Measurements from ENCODE around the gene MRNIP.
"Not testable (repeated sequence)": the region's sequence is repeated elsewhere in the genome, so short reads cannot be mapped to it uniquely, and the experiment has no call there.

Gene MRNIP

GRCh38 chr5:179880066-179880650 lies 21.5 kb upstream of the MRNIP start:
- DNase-seq (ENCODE audit: insufficient read length, low spot score): no peak
- FAIRE-seq: no peak
- TF ChIP-seq POLR2A (IDR thresholded peaks at IDR 0.05; ENCODE audit: low read depth, low read length): no peak

GRCh38 chr5:179879690-179880010 lies 21.0 kb upstream of the MRNIP start:
- DNase-seq (ENCODE audit: insufficient read length, low spot score) (no peak), FAIRE-seq (no peak)
- TF ChIP-seq POLR2A (IDR thresholded peaks at IDR 0.05; ENCODE audit: low read depth, low read length): no peak

GRCh38 chr5:179879003-179879689 lies 20.5 kb upstream of the MRNIP start:
- TF ChIP-seq POLR2A (IDR thresholded peaks at IDR 0.05; ENCODE audit: low read depth, low read length): peak; percentile 18; the same call in 1 of the 2 replicates
- no peak for FAIRE-seq
- no peak for DNase-seq (ENCODE audit: insufficient read length, low spot score)

- DNase-seq (ENCODE audit: insufficient read length, low spot score): peak; percentile 92
- TF ChIP-seq POLR2A (IDR thresholded peaks at IDR 0.05; ENCODE audit: low read depth, low read length): no peak
- no peak for FAIRE-seq
Measured at GRCh38 chr5:179878222-179879002, 19.8 kb upstream of the MRNIP start.

DNA sequence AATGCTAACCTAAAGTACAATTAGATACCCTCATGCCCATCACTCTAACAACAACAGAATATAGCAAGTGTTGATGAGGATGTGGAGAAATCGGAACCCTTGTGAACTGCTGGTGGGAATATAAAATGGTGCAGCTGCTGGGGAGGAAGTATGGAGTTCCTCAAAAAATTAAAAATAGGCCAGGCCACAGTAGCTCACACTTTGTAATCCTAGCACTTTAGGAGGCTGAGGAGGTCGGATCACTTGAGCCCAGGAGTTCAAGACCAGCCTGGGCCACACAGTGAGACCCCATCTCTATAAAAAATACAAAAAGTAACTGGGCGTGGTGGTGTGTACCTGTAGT lies 18.0 kb upstream of the MRNIP start:
- FAIRE-seq (no peak), DNase-seq (ENCODE audit: insufficient read length, low spot score) (no peak)
- TF ChIP-seq POLR2A (IDR thresholded peaks at IDR 0.05; ENCODE audit: low read depth, low read length): no peak

DNA sequence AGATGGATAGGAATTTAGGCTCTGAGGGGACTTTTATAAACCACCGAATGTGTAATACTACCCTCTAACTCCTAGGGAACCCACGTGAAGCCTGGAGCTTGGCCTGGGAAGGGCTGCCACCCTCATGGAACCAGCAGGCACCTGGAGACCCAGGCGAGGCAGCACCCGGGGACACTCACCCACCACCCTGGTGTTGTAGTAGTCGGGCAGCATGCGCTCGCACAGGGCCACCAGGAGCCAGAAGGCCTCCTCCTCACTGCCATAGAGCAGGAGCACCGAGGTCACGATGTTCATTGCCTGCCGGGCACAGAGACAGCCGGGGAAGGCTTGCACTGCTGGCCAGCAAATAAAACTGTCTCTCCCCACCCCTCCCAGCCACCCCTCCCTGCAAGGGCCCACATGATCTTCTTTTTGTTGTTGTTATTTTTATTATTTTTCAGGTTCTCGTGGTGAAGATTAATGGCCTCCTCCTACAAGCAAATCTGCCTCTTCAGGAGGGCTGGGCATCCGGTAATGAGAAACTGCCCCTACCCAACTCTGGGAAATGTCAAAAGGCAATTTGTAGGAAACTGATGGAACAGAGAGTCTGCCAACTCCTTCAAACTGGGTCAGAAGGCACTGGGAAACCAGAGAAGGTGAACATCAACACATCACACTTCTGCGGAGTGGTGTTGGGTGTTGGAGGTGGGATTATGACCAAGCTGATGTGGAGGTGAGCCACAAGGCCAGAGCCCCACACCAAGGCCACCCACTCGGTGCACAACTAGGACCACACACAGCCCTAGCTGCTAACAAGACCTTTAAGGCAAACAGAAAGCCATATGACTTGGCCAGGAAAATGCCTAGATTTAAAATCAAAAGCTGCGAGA lies 17.4 kb upstream of the MRNIP start:
- TF ChIP-seq POLR2A (IDR thresholded peaks at IDR 0.05; ENCODE audit: low read depth, low read length): no peak
- DNase-seq (ENCODE audit: insufficient read length, low spot score): no peak
- no peak for FAIRE-seq

DNA sequence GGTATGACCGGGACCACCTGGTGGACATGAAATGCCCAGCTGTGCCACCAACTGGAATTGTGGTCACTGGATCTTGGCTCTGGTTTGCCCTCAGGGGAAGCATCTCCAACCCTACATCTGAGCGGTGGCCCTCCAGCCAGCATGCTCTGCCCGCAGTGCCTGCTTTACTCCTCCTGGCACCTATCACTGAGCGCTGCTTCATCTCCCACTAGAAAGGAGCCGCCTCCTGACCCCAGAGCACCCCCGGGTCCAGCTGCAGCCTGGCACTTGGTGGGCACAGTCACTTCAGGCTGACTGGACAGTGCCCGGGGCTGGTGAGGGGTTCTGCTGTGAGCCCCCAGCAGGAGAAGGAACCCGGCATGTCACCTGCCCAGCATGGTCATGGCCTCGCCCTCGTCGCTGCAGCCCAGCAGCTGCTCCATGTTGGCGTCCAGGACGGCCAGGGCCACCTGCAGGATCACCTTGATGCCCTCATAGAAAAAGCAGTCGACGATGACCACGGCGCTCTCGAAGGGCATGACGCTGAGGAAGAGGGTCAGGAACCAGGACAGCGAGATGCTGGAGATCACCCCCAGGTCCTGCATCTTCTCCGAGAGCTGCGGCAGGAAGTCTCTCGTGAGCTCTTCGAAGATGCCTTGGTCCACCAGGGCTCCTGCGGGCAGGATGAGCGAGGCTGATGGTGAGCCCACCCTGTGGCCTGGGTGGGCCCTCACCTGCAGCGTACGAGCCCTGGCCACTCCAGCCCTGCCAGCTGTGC lies 16.1 kb upstream of the MRNIP start:
- FAIRE-seq (no peak), DNase-seq (ENCODE audit: insufficient read length, low spot score) (no peak)
- no peak for TF ChIP-seq POLR2A (IDR thresholded peaks at IDR 0.05; ENCODE audit: low read depth, low read length)

DNA sequence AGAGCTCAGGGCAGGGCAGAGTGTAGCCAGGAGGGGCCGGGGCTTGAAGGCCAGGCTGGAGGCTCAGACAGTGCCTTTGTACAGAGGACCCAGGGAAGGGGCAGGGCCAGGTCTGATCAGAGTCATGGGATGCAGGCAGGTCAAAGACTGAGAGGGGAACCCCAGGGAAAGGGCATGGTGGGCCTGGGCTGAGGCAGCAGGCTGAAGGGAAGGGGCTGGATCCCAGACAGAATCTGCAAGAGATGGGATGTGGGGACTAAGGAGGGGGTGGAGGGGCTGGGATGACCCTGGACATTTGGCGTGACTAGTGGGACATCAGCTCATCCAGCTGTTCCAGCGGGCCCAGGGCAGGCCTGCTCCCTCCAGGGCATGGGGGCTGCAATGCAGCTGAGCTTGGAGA lies 15.5 kb upstream of the MRNIP start:
- TF ChIP-seq POLR2A (IDR thresholded peaks at IDR 0.05; ENCODE audit: low read depth, low read length): no peak
- FAIRE-seq (no peak), DNase-seq (ENCODE audit: insufficient read length, low spot score) (no peak)

- TF ChIP-seq POLR2A (IDR thresholded peaks at IDR 0.05; ENCODE audit: low read depth, low read length): no peak
- DNase-seq (ENCODE audit: insufficient read length, low spot score): no peak
- FAIRE-seq: no peak
Measured at GRCh38 chr5:179873588-179874110, 15.0 kb upstream of the MRNIP start.

DNA sequence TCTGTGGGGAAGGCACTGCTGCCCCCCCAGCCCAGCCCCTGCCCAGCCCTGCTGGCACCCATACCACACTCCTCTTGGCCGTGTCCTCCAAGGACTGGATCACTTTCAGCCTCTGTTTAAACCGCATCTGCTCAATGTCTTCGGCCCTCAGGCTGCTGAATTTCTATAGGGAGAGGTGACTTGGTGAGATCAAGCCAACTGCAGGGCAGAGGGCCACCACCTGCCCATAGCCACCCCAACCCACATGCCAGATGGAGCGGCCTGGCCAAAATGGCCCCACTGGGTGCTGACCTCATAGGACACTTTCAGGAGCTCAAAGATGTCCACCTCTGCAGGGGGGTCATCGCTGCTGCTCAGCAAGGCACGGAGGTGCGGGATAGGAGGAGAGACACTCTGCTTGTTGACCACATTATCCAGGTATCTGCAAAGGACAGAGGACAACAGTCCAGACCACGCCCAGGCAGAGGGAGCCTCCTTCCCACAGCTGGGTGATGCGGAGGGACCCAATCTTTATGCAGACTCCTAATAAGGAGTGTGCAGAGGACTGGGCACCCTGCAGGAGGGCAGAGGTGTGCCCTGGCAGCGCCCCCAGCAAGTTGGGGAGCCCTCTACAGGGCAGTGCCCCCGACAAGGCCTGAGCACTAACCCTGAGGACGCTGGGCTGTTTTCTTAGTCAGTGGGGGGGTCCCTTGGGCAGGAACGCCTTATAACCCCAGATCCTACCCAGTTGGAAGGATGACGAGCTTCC lies 14.4 kb upstream of the MRNIP start:
- no peak for TF ChIP-seq POLR2A (IDR thresholded peaks at IDR 0.05; ENCODE audit: low read depth, low read length)
- DNase-seq (ENCODE audit: insufficient read length, low spot score) (no peak), FAIRE-seq (no peak)

DNA sequence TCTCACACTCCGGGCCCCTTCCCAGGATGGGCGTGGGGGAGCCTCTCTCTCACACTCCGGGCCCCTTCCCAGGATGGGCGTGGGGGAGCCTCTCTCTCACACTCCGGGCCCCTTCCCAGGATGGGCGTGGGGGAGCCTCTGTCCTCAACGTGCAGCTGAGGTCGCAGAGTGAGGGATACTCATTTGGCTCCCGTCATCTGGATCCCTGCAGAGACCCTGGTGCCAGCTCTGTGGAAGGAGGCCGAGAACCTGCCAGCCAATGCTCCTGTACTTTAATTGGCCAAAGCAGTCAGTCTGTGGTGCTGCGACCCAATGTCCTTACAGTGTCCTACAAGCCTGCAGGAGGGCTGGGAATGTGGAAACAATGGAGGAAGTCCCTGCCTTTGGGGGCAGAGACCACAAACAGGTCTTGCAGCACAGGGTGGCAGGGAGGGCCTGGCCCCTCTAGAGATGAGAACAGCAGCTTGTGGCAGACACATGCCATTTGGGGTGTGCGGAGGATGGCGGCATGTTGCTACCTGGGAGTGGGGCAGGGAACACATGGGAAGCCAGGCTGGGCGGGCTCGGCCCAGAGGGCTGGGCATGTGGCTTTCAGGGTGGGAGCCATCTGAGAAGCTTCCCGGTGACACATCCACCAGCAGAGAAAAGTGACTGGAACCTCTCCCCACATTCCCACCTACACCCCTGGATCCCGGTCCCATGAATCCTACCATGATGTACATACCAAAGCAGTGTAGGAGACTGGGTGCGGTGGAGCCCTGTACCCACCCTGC lies 13.6 kb upstream of the MRNIP start:
- no peak for TF ChIP-seq POLR2A (IDR thresholded peaks at IDR 0.05; ENCODE audit: low read depth, low read length)
- DNase-seq (ENCODE audit: insufficient read length, low spot score): no peak
- FAIRE-seq: no peak

GRCh38 chr5:179871533-179871932 lies 12.9 kb upstream of the MRNIP start:
- not testable (repeated sequence) for DNase-seq (ENCODE audit: insufficient read length, low spot score); FAIRE-seq
